CD4-positive, alpha-beta T cell treated with Interleukin-4 for 1 hour (primary cell): ENCODE results near the gene LRRC75B.
"Not testable (repeated sequence)": the region's sequence is repeated elsewhere in the genome, so short reads cannot be mapped to it uniquely, and the experiment has no call there.

Source experiments
- DNase-seq, 2 donors: peaks; one replicate each; pipeline ENCODE4 v3.0.0-alpha.2; 2020 to 2022

The LRRC75B gene

GRCh38 chr22:24592851-24593558, at the start of gene LRRC75B:
TSS of gene LRRC75B (minus strand) at chr22:24593073. CDS start at chr22:24593039, 34 bp downstream.
- peak; percentile 12 to 33 for DNase-seq

GRCh38 chr22:24642307-24642706, 49.4 kb upstream of the LRRC75B start:
- DNase-seq: not testable (repeated sequence)

GRCh38 chr22:24636513-24636912, 43.6 kb upstream of the LRRC75B start:
- not testable (repeated sequence) for DNase-seq

DNA sequence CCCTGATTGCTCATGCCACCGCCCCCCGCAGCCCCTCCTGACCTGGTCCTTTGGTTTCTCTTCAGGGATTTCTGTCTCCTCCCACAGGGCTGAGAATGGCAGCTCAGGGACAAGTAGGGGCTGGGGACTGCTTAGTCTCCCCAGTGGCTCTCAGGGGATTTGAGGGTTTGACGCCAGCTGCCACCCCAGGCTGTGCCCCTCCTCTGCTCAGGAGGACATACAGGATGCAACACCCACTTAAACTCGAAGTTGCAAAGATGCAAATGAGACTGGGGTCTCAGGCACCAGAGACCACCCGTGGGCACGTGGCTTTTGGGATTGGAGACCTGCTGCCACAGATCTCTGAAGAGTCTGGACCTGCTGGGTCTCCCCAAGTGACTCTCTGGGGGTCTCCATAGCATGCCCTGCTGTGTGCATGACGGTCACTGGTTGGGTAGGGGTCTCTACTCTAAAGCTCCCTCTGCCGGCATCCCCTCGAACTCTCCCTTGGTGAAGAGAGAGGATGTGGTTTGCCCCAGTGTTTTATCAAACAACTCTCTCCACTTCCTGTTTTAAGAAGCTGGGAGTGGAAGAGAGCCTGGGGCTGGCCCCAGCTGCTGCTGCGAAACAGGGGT, 42.0 kb upstream of the LRRC75B start:
- DNase-seq: peak; percentile 16 to 20

GRCh38 chr22:24633231-24634023, 40.6 kb upstream of the LRRC75B start:
- DNase-seq: not testable (repeated sequence)

GRCh38 chr22:24632642-24633041, 39.8 kb upstream of the LRRC75B start:
- DNase-seq: not testable (repeated sequence)

DNA sequence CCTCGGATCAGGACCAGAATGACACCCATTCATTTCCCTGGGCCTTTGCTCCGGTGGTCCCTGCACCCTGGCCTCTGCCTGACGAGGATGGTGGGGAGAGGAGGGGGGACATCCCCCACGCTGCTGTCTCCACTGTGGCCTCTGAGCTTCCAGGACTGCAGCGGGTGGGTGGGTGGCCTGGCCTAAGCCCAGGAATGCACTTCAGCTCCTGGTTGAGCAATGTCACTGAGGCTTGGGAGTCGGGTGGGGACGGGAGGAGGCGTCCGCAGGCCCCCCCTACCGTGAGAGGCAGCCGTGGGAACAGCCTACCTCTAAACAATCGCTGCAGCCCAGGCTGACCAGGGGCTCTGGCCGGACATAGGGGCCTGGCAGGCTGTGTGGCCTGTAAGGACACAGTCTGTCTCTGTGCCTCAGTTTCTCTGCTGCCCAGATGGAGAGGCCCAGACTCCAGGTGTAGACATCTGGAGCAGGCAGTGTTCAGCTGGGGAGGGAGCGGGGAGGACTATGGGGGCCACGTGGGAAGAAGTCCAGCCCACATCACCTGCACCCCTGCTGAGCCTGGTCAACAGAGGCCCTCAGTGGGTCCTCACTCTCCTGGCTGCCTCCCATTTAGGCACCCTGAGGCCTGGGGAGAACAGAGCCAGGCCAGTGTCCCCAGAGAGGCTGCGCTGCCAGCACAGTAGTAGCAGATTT, 38.7 kb upstream of the LRRC75B start:
- not testable (repeated sequence) for DNase-seq

DNA sequence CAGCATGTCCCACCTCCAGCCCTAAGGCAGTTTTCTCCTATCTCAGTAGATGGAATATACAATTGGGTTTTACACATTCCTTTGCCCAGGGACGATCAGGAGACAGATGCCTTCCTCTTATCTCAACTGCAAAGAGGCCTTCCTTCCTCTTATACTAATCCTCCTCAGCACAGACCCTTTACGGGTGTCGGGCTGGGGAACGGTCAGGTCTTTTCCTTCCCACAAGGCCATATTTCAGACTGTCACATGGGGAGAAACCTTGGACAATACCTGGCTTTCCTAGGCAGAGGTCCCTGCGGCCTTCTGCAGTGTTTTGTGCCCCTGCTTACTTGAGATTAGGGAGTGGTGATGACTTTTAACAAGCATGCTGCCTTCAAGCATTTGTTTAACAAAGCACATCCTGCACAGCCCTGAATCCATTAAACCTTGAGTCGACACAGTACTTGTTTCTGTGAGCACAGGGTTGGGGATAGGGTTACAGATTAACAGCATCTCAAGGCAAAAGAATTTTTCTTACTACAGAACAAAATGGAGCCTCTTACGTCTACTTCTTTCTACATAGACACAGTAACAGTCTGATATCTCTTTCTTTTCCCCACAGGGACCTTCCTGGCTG, 38.0 kb upstream of the LRRC75B start:
- DNase-seq: not testable (repeated sequence)

DNA sequence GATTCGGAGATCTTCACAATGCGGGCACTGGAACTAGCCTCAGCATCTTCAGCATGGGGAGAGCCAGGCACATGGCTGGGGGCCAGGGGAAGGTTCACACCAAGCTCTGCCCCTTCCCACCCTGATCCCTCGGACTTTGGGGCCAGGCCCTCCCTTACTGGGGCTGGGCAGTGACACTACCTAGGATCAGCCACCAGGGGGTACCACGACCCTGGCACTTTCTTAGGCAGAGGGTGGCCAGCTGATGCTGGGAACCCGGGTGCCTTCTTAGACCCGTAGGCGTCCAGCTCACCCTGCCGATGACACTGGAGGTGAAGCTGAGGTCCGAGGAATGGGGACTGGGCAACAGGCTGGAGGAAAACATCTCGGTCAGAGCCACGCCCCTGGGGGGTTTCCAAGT, 36.2 kb upstream of the LRRC75B start:
- peak in 1 of 2 donors; percentile 10 for DNase-seq

DNA sequence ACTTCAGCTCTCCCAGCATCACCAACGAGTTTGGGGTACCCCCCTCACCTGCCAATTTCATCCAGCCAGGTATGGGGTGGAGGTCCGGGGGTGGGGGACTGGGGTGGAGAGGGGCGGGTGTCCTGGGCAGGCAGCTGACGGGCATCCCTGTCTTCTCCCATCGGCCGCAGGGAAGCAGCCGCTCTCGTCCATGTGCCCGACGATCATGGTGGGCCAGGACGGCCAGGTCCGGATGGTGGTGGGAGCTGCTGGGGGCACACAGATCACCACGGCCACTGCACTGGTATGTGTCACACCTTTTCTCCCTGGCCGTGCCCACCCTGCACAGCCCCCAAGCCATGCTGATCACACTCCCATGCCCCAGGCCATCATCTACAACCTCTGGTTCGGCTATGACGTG, 35.0 kb upstream of the LRRC75B start:
- not testable (repeated sequence) for DNase-seq

- DNase-seq: not testable (repeated sequence)
Measured at GRCh38 chr22:24622596-24622995, 29.7 kb upstream of the LRRC75B start.

DNA sequence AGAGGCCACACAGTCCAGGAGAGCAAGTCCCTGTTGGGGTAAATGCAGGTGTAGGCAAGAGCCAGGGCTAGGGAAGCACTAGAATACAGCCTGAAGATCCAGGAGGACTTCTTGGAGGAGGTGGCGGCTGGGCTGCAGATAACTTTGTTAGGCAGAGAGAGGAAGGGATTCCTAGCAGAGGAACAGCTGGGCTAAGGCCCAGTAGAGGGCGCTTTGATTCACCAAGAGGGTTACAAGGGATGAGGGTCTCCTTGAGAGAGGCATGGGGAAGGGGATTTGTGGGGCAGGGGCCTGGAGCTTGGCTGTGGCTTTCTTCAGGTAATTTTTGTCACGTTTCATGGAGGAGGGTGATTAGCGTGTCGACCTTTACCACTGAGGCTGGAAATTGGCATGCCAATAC, 28.4 kb upstream of the LRRC75B start:
- DNase-seq: not testable (repeated sequence)

DNA sequence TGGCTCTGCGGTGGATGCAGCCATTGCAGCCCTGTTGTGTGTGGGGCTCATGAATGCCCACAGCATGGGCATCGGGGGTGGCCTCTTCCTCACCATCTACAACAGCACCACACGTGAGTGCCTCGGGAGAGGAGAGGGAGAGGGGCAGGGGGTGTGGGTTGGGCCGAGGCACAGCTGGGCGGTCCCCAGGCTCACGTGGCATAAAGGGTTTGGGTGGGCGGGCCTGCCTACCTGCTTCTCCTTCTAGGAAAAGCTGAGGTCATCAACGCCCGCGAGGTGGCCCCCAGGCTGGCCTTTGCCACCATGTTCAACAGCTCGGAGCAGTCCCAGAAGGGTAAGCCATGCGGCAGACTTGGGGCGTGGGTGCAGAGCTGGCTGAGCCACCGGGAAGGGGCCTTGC, 21.9 kb upstream of the LRRC75B start:
- not testable (repeated sequence) for DNase-seq

- not testable (repeated sequence) for DNase-seq
Measured at GRCh38 chr22:24609888-24610287, 17.0 kb upstream of the LRRC75B start.

- DNase-seq: not testable (repeated sequence)
Measured at GRCh38 chr22:24608327-24608726, 15.5 kb upstream of the LRRC75B start.

GRCh38 chr22:24607429-24607983, 14.6 kb upstream of the LRRC75B start:
- peak; percentile 64 to 79 for DNase-seq

- not testable (repeated sequence) for DNase-seq
Measured at GRCh38 chr22:24606340-24606739, 13.5 kb upstream of the LRRC75B start.

DNA sequence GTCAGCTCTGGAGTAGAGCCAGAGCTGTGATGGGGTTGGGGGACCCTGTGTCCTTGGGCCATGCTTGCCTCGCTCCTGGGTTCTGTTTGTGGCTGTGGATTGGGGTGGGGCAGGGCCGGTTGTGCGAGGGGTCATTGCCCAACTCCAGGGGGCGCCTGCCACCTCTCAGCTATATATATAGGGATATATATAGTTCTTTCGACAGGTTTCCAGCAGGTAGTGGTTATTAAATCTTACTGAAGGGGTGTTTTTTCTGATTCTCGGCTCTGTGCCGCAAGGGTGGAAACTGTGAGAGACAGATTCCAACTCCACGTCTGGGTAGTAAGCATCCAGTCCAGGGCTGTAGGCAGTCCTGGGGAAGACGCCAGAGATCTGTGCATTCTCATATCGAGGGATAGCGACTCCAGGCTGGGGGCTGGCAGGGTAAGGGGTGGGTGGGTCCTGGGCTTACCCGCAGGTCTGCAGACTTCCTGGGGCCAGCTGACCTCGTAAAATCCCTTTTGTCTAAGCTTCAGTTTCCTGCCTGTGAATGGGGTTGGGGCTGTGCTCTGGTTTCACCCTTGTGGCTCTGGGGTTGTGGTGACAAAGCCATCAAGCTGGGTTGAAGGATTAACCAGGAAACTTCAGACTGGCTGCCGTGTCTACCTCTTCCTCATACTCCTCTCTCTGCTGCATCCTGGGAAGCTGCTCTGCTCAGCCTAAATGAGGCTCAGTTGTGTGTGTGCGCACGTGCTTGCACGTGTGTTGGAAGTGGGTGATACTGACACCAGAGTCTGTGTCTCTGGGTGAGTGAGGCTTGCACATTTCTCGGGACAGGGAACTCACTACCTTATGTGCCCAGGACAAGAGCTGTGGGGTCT, 11.1 kb upstream of the LRRC75B start:
- peak in 1 of 2 donors; percentile 15 for DNase-seq

DNA sequence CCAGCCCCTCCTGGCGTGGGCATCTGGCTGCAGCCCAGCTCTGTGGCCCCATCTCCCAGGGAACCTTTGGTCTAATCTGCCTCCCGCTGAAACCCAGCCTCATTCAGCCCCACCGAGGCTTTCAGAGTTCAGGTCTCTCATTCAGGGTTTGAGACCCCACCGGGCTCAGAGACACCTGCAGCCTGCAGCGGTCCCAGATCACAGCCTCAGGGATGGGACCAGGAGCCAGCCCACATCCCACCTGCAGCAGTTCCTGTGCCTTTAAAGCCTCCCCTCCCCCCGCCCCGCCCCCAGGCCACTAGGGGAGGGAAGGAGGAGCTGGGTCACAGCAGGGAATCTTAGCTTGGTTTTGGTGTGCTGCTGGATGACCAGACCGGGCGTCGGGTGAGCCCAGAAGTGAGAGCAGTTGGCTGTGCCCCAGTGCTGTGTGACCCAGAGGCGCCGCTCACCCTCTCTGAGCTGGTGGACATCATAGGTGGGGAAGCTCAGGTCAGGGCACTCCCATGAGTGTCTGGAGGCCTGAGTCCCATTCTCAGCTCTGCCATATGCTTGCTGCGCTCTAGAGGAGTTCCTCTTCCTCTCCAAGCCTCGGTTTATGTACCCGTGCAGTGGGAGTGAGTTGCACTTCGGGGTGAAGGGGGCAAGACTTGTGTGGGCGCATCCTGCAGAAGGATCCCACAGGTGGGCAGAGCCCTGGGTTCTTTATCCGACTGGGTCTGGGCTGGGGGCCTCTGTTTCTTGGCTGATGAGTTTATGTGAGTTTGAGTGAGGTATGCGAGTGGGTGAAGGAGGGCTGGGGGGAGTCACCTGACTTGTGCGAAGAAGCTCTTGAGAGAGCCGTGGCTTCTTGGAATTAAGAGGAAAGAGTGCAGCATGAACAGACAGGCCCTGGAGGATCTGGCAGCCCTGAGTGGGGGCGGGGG, 10.2 kb upstream of the LRRC75B start, which contains the start of gene GGT1:
GGT1 (plus strand) TSS at position 347 of the 923 bp plus-strand sequence. CDS start 7,889 bp downstream, outside the sequence.
- not testable (repeated sequence) for DNase-seq
